Type B pancreatic cell (in vitro differentiated cells): ENCODE measurements around the gene CCDC3. TPM values are rescaled to one million over a fixed set of nuclear protein-coding genes. Genes with fewer than 3 reads are reported as not detected.
A peak's percentile ranks its signal among the peaks of the same experiment; 100 is the strongest.
"Not testable (repeated sequence)": the region's sequence is repeated elsewhere in the genome, so short reads cannot be mapped to it uniquely, and the experiment has no call there.

Experiments used
- DNase-seq: peaks from one replicate; pipeline ENCODE4 v3.0.0; 2021; ENCODE audit warnings: mixed read lengths; ENCODE audit not compliant: unreplicated experiment; ENCODE audit errors: extremely low spot score
- H3K27ac Mint-ChIP-seq: 2 replicates; pipeline ENCODE4 v1.8.0; 2021; ENCODE audit warnings: mild to moderate bottlenecking, mixed read lengths
- H3K27me3 Mint-ChIP-seq: 2 replicates; pipeline ENCODE4 v1.8.0; 2021; ENCODE audit warnings: mixed read lengths
- H3K36me3 Mint-ChIP-seq: 2 replicates; pipeline ENCODE4 v1.8.0; 2021; ENCODE audit warnings: mixed read lengths
- H3K4me1 Mint-ChIP-seq: one replicate; pipeline ENCODE4 v1.8.0; 2021; ENCODE audit warnings: mixed read lengths; ENCODE audit not compliant: unreplicated experiment
- H3K4me3 Mint-ChIP-seq: 2 replicates; pipeline ENCODE4 v1.8.0; 2021; ENCODE audit warnings: mild to moderate bottlenecking, mixed read lengths
- H3K9me3 Mint-ChIP-seq: 2 replicates; pipeline ENCODE4 v1.8.0; 2021; ENCODE audit warnings: mixed read lengths
- total RNA-seq: library from RNA; stranded (reverse); gene quantifications from 2 replicates; pipeline ENCODE4 v1.2.1, GENCODE V29; 2021; ENCODE audit warnings: low replicate concordance
- TF ChIP-seq, protein P1 (sequence below): fragments of 200-600 bp; sonication (generic); conservative IDR thresholded peaks from 2 replicates; pipeline ENCODE4 v1.5.0; 2021; ENCODE audit warnings: antibody characterized with exemption, mild to moderate bottlenecking

CCDC3 gene
- total RNA-seq, 1 donor from 2014 or later, result 17.6 TPM

GRCh38 chr10:13036841-13037240 is 35.3 kb upstream of the CCDC3 start:
- no peaks in the 10 kb centered on the region for H3K27me3 Mint-ChIP-seq
- no peak for DNase-seq
- no peaks in the 10 kb centered on the region for H3K36me3 Mint-ChIP-seq
- no peak overlapping the region for H3K27ac Mint-ChIP-seq
- no peaks in the 10 kb centered on the region for H3K9me3 Mint-ChIP-seq
- H3K4me1 Mint-ChIP-seq, result peaks cover 5% of the 10 kb centered on the region
- no peak overlapping the region for H3K4me3 Mint-ChIP-seq
- TF ChIP-seq, protein P1, sequence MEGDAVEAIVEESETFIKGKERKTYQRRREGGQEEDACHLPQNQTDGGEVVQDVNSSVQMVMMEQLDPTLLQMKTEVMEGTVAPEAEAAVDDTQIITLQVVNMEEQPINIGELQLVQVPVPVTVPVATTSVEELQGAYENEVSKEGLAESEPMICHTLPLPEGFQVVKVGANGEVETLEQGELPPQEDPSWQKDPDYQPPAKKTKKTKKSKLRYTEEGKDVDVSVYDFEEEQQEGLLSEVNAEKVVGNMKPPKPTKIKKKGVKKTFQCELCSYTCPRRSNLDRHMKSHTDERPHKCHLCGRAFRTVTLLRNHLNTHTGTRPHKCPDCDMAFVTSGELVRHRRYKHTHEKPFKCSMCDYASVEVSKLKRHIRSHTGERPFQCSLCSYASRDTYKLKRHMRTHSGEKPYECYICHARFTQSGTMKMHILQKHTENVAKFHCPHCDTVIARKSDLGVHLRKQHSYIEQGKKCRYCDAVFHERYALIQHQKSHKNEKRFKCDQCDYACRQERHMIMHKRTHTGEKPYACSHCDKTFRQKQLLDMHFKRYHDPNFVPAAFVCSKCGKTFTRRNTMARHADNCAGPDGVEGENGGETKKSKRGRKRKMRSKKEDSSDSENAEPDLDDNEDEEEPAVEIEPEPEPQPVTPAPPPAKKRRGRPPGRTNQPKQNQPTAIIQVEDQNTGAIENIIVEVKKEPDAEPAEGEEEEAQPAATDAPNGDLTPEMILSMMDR, result no peak

GRCh38 chr10:13035731-13036130 is 34.2 kb upstream of the CCDC3 start:
- not testable (repeated sequence) for DNase-seq, H3K9me3 Mint-ChIP-seq, H3K4me1 Mint-ChIP-seq, H3K27me3 Mint-ChIP-seq, H3K36me3 Mint-ChIP-seq, H3K4me3 Mint-ChIP-seq, H3K27ac Mint-ChIP-seq

DNA sequence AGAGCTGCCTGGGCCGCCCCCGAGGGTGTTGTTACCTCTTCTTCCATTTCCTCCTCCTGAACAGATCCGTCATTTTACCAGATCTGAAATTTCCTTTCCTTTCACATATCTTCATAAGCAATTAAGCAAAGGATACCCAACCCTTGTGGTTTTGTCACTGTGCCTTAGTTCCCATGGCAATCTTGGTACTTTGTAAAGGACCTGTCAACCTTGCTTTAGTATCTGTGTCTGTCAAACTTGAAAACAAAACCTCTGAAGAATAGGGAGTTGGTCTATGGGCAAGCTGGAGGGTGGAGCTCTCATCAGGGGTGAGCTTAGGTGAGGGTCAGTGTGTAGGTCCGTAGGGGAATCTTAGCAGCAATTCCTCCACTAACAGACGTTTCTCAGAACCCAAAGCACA is 25.4 kb upstream of the CCDC3 start:
- Mint-ChIP-seq H3K4me1 (no peaks in the 10 kb centered on the region), H3K4me3 (no peak overlapping the region), H3K9me3 (no peaks in the 10 kb centered on the region), H3K36me3 (no peaks in the 10 kb centered on the region), H3K27ac (peak overlapping the region; percentile 14), H3K27me3 (peaks cover 14% of the 10 kb centered on the region)
- TF ChIP-seq, protein P1, result no peak
- no peak for DNase-seq

- Mint-ChIP-seq H3K27me3 (peaks cover 4% of the 10 kb centered on the region), H3K4me3 (no peak overlapping the region), H3K36me3 (no peaks in the 10 kb centered on the region), H3K9me3 (no peaks in the 10 kb centered on the region), H3K27ac (no peak overlapping the region), H3K4me1 (no peaks in the 10 kb centered on the region)
- TF ChIP-seq, protein P1, result no peak
- DNase-seq, result no peak
Measured at GRCh38 chr10:13023754-13024153, 22.2 kb upstream of the CCDC3 start.

DNA sequence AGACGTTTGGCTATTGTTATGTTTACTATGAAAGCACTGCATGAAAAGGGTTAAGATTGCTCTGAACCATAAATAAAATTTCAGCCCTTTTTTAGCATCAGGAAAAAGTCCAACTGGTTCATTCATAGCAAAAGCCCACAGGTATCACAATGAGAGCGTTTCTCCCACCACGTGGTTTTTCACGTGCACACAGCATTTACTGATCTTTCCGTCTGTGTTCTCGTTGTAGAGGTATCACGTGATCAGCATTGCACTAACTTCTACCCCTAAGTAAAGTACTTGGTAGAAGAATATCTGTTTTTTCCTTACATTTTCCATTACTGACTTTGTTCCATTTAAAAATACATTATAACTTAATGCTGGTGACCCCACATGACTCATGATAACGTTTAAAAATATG is 17.8 kb upstream of the CCDC3 start:
- no peak overlapping the region for H3K4me3 Mint-ChIP-seq
- peaks cover 2% of the 10 kb centered on the region for H3K27me3 Mint-ChIP-seq
- H3K36me3 Mint-ChIP-seq, result no peaks in the 10 kb centered on the region
- peaks cover 16% of the 10 kb centered on the region for H3K4me1 Mint-ChIP-seq
- TF ChIP-seq, protein P1, result no peak
- no peaks in the 10 kb centered on the region for H3K9me3 Mint-ChIP-seq
- no peak overlapping the region for H3K27ac Mint-ChIP-seq
- no peak for DNase-seq

- H3K27me3 Mint-ChIP-seq, result peaks cover 2% of the 10 kb centered on the region
- no peak for DNase-seq
- TF ChIP-seq, protein P1, result no peak
- H3K4me1 Mint-ChIP-seq, result peaks cover 16% of the 10 kb centered on the region
- no peak overlapping the region for H3K4me3 Mint-ChIP-seq
- H3K36me3 Mint-ChIP-seq, result no peaks in the 10 kb centered on the region
- H3K27ac Mint-ChIP-seq, result peak overlapping the region; percentile 65
- no peaks in the 10 kb centered on the region for H3K9me3 Mint-ChIP-seq
Measured at GRCh38 chr10:13018171-13018570, 16.7 kb upstream of the CCDC3 start.
